ENCODE data around the gene ME3.

ME3 gene

DNA sequence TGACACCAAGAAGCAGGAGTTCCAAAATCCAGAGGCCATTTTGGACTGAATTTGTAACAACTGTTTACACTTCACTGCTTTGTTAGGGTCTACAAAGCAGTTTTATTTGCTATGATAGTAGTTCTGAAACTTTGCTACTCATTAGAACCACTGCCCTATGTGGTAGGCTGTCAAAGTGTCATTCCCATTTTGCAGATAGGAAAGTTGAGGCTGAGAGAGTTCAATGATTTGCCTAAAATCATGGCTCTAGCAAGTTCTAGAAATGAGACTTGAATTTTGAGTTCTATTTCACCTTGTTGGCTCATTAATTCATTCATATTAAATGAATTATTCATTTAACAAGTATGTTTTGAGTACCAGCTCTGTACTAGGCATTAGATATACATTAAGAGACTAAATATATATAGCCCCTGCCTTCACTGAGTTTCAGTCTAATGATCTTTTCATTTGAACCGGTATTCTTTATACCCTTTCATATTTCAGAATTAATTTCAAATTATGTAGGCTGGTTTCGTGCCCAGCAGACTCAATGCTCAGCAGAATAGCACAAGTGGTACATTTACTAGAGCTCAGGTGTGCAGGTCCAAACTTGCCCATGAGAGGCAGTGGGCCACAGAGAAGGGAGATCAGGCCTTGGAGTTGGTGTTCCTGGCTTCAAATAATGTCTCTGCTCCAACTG, 93.5 kb downstream of the ME3 start:
- peaks cover 6% of the 10 kb centered on the region for H3K79me1 ChIP-seq (ENCODE audit: low read depth, low read length)
- WGBS, 2 donors (ENCODE audit: extremely low coverage in 2 of 2, insufficient read length in 2 of 2, insufficient replicate concordance in 1 of 2): no CpG with 5 or more reads among the region's 2 CpGs
- H3K9ac ChIP-seq (ENCODE audit: low read depth, low read length, poor library complexity): no peak overlapping the region
- no peak overlapping the region for H4K8ac ChIP-seq (ENCODE audit: low read depth, low read length)
- no peak overlapping the region for H3K23ac ChIP-seq (ENCODE audit: low read depth, low read length, poor library complexity)
- no peak overlapping the region for H3K14ac ChIP-seq (ENCODE audit: low read length)
- H2BK5ac ChIP-seq (ENCODE audit: low read length): no peak overlapping the region
- no peak overlapping the region for H3K4me3 ChIP-seq (ENCODE audit: low read length in 2 of 2)
- H2BK12ac ChIP-seq (ENCODE audit: low read length): no peak overlapping the region
- H2AK5ac ChIP-seq (ENCODE audit: low read depth, low read length): peak overlapping the region; percentile 3
- H3K18ac ChIP-seq (ENCODE audit: low read length): peak overlapping the region; percentile 6
- no peak overlapping the region for H2BK120ac ChIP-seq (ENCODE audit: low read depth, low read length)
- no peaks in the 10 kb centered on the region for H3K27me3 ChIP-seq (ENCODE audit: control insufficient read depth in 3 of 3, insufficient read depth in 3 of 3, low read depth in 1 of 3, low read length in 3 of 3)
- H3K9me3 ChIP-seq (replicated peaks in 1 of 2; ENCODE audit: control insufficient read depth in 2 of 2, insufficient read depth in 1 of 2, low read depth in 1 of 2, low read length in 2 of 2): no peaks in the 10 kb centered on the region
- no peak for DNase-seq (ENCODE audit: low spot score)
- H3K27ac ChIP-seq (replicated peaks; ENCODE audit: low read length): peak overlapping the region; percentile 9
- no peak overlapping the region for H2BK15ac ChIP-seq (ENCODE audit: low read length)
- H3K4me1 ChIP-seq (ENCODE audit: control insufficient read depth in 2 of 2, insufficient read depth in 1 of 2, low read depth in 1 of 2, low read length in 2 of 2): peaks cover 0 to 26% of the 10 kb centered on the region in 2 donors
- no peaks in the 10 kb centered on the region for H3K36me3 ChIP-seq (replicated peaks in 1 of 2; ENCODE audit: control insufficient read depth in 2 of 2, insufficient read depth in 2 of 2, low read length in 2 of 2)
- H3K4me2 ChIP-seq (ENCODE audit: insufficient read depth, low read length, poor library complexity, severe bottlenecking): no peak overlapping the region
- no peak overlapping the region for H3K4ac ChIP-seq (ENCODE audit: low read length)
- peak overlapping the region; percentile 17 for H2AFZ ChIP-seq (ENCODE audit: low read length)
- H4K91ac ChIP-seq (ENCODE audit: low read depth, low read length, poor library complexity): no peak overlapping the region

GRCh38 chr11:86577644-86578636, 94.5 kb downstream of the ME3 start:
- Histone ChIP-seq H3K4me2 (ENCODE audit: insufficient read depth, low read length, poor library complexity, severe bottlenecking) (no peak overlapping the region), H3K9me3 (replicated peaks in 1 of 2; ENCODE audit: control insufficient read depth in 2 of 2, insufficient read depth in 1 of 2, low read depth in 1 of 2, low read length in 2 of 2) (no peaks in the 10 kb centered on the region), H3K4ac (ENCODE audit: low read length) (no peak overlapping the region), H3K4me3 (ENCODE audit: low read length in 2 of 2) (no peak overlapping the region), H3K18ac (ENCODE audit: low read length) (no peak overlapping the region), H3K23ac (ENCODE audit: low read depth, low read length, poor library complexity) (no peak overlapping the region), H3K4me1 (ENCODE audit: control insufficient read depth in 2 of 2, insufficient read depth in 1 of 2, low read depth in 1 of 2, low read length in 2 of 2) (peaks cover 0 to 24% of the 10 kb centered on the region in 2 donors), H2BK12ac (ENCODE audit: low read length) (no peak overlapping the region), H2BK5ac (ENCODE audit: low read length) (no peak overlapping the region), H4K8ac (ENCODE audit: low read depth, low read length) (no peak overlapping the region), H3K79me1 (ENCODE audit: low read depth, low read length) (peaks cover 6% of the 10 kb centered on the region), H2BK15ac (ENCODE audit: low read length) (peak overlapping the region; percentile 0), H3K14ac (ENCODE audit: low read length) (no peak overlapping the region), H4K91ac (ENCODE audit: low read depth, low read length, poor library complexity) (no peak overlapping the region), H3K27ac (replicated peaks; ENCODE audit: low read length) (no peak overlapping the region), H3K36me3 (replicated peaks in 1 of 2; ENCODE audit: control insufficient read depth in 2 of 2, insufficient read depth in 2 of 2, low read length in 2 of 2) (no peaks in the 10 kb centered on the region), H3K9ac (ENCODE audit: low read depth, low read length, poor library complexity) (no peak overlapping the region), H2AFZ (ENCODE audit: low read length) (no peak overlapping the region), H3K27me3 (ENCODE audit: control insufficient read depth in 3 of 3, insufficient read depth in 3 of 3, low read depth in 1 of 3, low read length in 3 of 3) (no peaks in the 10 kb centered on the region), H2AK5ac (ENCODE audit: low read depth, low read length) (peak overlapping the region; percentile 3), H2BK120ac (ENCODE audit: low read depth, low read length) (no peak overlapping the region)
- DNase-seq (ENCODE audit: low spot score): no peak
- no CpG with 5 or more reads among the region's 10 CpGs for WGBS, 2 donors (ENCODE audit: extremely low coverage in 2 of 2, insufficient read length in 2 of 2, insufficient replicate concordance in 1 of 2)

DNA sequence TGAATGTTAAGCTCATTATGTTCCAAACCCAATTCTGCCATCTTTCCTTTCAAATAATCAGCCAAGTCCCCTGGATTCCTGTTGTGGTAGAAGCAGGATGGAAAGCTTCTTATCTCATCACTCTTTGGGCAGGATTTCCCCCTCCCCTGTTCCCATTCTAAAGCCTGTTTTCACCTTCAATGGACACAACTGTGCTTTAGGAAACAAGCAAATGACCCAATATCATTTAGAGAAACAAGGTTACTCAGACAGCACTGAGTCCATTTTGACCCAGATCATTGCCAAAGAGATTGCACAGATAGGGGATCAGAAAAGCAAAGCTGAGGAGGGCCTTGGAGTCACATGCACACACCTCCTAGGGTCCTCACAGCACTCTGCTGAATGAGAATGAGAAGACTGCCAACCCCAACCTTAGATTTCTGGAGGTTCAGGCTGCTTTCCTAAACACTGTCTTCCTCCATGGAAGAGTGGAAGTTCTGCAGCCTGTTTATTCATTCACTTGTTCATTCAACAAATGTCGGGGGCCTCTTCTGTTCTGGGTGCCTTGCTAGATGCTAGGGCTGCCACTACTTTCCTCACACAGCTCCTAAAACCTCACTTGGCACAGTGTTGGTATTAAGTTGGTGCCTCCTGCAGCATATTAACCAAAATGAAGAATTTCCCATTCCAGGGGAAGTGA, 95.3 kb downstream of the ME3 start:
- no peak overlapping the region for H3K4ac ChIP-seq (ENCODE audit: low read length)
- WGBS, 2 donors (ENCODE audit: extremely low coverage in 2 of 2, insufficient read length in 2 of 2, insufficient replicate concordance in 1 of 2): no CpG with 5 or more reads among the region's 1 CpG
- H3K23ac ChIP-seq (ENCODE audit: low read depth, low read length, poor library complexity): no peak overlapping the region
- H3K27ac ChIP-seq (replicated peaks; ENCODE audit: low read length): peak overlapping the region; percentile 1
- H3K14ac ChIP-seq (ENCODE audit: low read length): no peak overlapping the region
- no peak overlapping the region for H4K91ac ChIP-seq (ENCODE audit: low read depth, low read length, poor library complexity)
- H2BK15ac ChIP-seq (ENCODE audit: low read length): no peak overlapping the region
- H3K4me2 ChIP-seq (ENCODE audit: insufficient read depth, low read length, poor library complexity, severe bottlenecking): no peak overlapping the region
- DNase-seq (ENCODE audit: low spot score): no peak
- H3K36me3 ChIP-seq (replicated peaks in 1 of 2; ENCODE audit: control insufficient read depth in 2 of 2, insufficient read depth in 2 of 2, low read length in 2 of 2): no peaks in the 10 kb centered on the region
- H3K27me3 ChIP-seq (ENCODE audit: control insufficient read depth in 3 of 3, insufficient read depth in 3 of 3, low read depth in 1 of 3, low read length in 3 of 3): no peaks in the 10 kb centered on the region
- no peak overlapping the region for H3K18ac ChIP-seq (ENCODE audit: low read length)
- peaks cover 6% of the 10 kb centered on the region for H3K79me1 ChIP-seq (ENCODE audit: low read depth, low read length)
- H3K4me3 ChIP-seq (ENCODE audit: low read length in 2 of 2): no peak overlapping the region
- H2BK12ac ChIP-seq (ENCODE audit: low read length): no peak overlapping the region
- no peaks in the 10 kb centered on the region for H3K9me3 ChIP-seq (replicated peaks in 1 of 2; ENCODE audit: control insufficient read depth in 2 of 2, insufficient read depth in 1 of 2, low read depth in 1 of 2, low read length in 2 of 2)
- H4K8ac ChIP-seq (ENCODE audit: low read depth, low read length): no peak overlapping the region
- H3K4me1 ChIP-seq (ENCODE audit: control insufficient read depth in 2 of 2, insufficient read depth in 1 of 2, low read depth in 1 of 2, low read length in 2 of 2): peaks cover 0 to 23% of the 10 kb centered on the region in 2 donors
- no peak overlapping the region for H2BK120ac ChIP-seq (ENCODE audit: low read depth, low read length)
- H3K9ac ChIP-seq (ENCODE audit: low read depth, low read length, poor library complexity): no peak overlapping the region
- H2BK5ac ChIP-seq (ENCODE audit: low read length): no peak overlapping the region
- H2AK5ac ChIP-seq (ENCODE audit: low read depth, low read length): no peak overlapping the region
- H2AFZ ChIP-seq (ENCODE audit: low read length): no peak overlapping the region

All from neuronal stem cell (in vitro differentiated cells).